ENCODE measurements around the gene EGR4.

GRCh38 chr2:73272270-73272669 is 21.1 kb downstream of the EGR4 start:
- TF ChIP-seq, protein P1, sequence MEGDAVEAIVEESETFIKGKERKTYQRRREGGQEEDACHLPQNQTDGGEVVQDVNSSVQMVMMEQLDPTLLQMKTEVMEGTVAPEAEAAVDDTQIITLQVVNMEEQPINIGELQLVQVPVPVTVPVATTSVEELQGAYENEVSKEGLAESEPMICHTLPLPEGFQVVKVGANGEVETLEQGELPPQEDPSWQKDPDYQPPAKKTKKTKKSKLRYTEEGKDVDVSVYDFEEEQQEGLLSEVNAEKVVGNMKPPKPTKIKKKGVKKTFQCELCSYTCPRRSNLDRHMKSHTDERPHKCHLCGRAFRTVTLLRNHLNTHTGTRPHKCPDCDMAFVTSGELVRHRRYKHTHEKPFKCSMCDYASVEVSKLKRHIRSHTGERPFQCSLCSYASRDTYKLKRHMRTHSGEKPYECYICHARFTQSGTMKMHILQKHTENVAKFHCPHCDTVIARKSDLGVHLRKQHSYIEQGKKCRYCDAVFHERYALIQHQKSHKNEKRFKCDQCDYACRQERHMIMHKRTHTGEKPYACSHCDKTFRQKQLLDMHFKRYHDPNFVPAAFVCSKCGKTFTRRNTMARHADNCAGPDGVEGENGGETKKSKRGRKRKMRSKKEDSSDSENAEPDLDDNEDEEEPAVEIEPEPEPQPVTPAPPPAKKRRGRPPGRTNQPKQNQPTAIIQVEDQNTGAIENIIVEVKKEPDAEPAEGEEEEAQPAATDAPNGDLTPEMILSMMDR (conservative IDR thresholded peaks at IDR 0.05; ENCODE audit: low read depth in 2 of 2) = no peak
- no peak for TF ChIP-seq EZH2phosphoT487 (IDR thresholded peaks at IDR 0.05; ENCODE audit: unreplicated experiment)
- TF ChIP-seq EZH2 (IDR thresholded peaks at IDR 0.05; ENCODE audit: low read depth, unreplicated experiment) = no peak
- TF ChIP-seq POLR2AphosphoS5 (IDR thresholded peaks at IDR 0.05; ENCODE audit: low read depth) = no peak
- no peak for TF ChIP-seq ZNF114 (CRISPR knock-in tag; IDR thresholded peaks at IDR 0.05)
- TF ChIP-seq, protein P2, sequence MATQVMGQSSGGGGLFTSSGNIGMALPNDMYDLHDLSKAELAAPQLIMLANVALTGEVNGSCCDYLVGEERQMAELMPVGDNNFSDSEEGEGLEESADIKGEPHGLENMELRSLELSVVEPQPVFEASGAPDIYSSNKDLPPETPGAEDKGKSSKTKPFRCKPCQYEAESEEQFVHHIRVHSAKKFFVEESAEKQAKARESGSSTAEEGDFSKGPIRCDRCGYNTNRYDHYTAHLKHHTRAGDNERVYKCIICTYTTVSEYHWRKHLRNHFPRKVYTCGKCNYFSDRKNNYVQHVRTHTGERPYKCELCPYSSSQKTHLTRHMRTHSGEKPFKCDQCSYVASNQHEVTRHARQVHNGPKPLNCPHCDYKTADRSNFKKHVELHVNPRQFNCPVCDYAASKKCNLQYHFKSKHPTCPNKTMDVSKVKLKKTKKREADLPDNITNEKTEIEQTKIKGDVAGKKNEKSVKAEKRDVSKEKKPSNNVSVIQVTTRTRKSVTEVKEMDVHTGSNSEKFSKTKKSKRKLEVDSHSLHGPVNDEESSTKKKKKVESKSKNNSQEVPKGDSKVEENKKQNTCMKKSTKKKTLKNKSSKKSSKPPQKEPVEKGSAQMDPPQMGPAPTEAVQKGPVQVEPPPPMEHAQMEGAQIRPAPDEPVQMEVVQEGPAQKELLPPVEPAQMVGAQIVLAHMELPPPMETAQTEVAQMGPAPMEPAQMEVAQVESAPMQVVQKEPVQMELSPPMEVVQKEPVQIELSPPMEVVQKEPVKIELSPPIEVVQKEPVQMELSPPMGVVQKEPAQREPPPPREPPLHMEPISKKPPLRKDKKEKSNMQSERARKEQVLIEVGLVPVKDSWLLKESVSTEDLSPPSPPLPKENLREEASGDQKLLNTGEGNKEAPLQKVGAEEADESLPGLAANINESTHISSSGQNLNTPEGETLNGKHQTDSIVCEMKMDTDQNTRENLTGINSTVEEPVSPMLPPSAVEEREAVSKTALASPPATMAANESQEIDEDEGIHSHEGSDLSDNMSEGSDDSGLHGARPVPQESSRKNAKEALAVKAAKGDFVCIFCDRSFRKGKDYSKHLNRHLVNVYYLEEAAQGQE (IDR thresholded peaks at IDR 0.05; ENCODE audit: unreplicated experiment) = no peak

All from GM23338 (cell line).